ENCODE data around the gene POLE. TPM values are rescaled to one million over a fixed set of nuclear protein-coding genes. Genes with fewer than 3 reads are reported as not detected.

The POLE gene
- total RNA-seq, 3 donors from 2014 or later = 45.0 to 72.2 (median 55.1) TPM

DNA sequence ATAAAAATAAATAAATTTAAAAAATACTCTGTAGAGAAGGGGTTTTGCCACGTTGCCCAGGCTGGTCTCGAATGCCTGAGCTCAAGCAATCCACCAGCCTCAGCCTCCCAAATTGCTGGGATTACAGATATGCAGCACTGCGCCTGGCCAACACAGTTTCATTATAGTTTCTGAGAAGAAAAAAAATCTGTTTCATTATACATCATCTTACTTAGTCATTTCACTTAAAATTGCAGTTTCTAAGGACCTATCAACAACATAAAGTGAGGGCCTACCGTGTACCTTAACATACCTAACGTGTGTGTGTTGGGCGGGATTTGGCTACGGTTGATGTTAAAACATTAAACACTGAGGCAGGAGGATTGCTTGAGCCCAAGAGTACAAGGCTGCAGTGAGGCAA, 40.3 kb downstream of the POLE start:
- ATAC-seq (no peak), DNase-seq (no peak)
- Histone ChIP-seq H3K4me1 (ENCODE audit: low read depth) (no peaks in the 10 kb centered on the region), H3K4me3 (no peak overlapping the region), H3K36me3 (ENCODE audit: low read depth) (no peaks in the 10 kb centered on the region), H3K9me3 (no peaks in the 10 kb centered on the region)
- intact Hi-C loops (cut with DNase I, micrococcal nuclease) = no loop called here
- TF ChIP-seq CTCF (IDR thresholded peaks at IDR 0.05) = no peak

GRCh38 chr12:132642846-132643835, 44.0 kb downstream of the POLE start:
- intact Hi-C loops (cut with DNase I, micrococcal nuclease) = no loop called here
- Histone ChIP-seq H3K4me1 (ENCODE audit: low read depth) (no peaks in the 10 kb centered on the region), H3K9me3 (no peaks in the 10 kb centered on the region), H3K36me3 (ENCODE audit: low read depth) (no peaks in the 10 kb centered on the region), H3K4me3 (no peak overlapping the region)
- no peak for TF ChIP-seq CTCF (IDR thresholded peaks at IDR 0.05)
- no peak for DNase-seq
- no peak for ATAC-seq

- no peaks in the 10 kb centered on the region for H3K4me1 ChIP-seq (ENCODE audit: low read depth)
- ATAC-seq (no peak), DNase-seq (no peak)
- no peaks in the 10 kb centered on the region for H3K36me3 ChIP-seq (ENCODE audit: low read depth)
- H3K4me3 ChIP-seq = no peak overlapping the region
- H3K9me3 ChIP-seq = no peaks in the 10 kb centered on the region
- intact Hi-C loops (cut with DNase I, micrococcal nuclease) = no loop called here
- no peak for TF ChIP-seq CTCF (IDR thresholded peaks at IDR 0.05)
Observed at GRCh38 chr12:132641811-132642650, 45.1 kb downstream of the POLE start.

GRCh38 chr12:132640936-132641335, 46.2 kb downstream of the POLE start:
- intact Hi-C loops (cut with DNase I, micrococcal nuclease) = no loop called here
- no peak for TF ChIP-seq CTCF (IDR thresholded peaks at IDR 0.05)
- Histone ChIP-seq H3K36me3 (ENCODE audit: low read depth) (no peaks in the 10 kb centered on the region), H3K9me3 (no peaks in the 10 kb centered on the region), H3K4me1 (ENCODE audit: low read depth) (no peaks in the 10 kb centered on the region), H3K4me3 (no peak overlapping the region)
- ATAC-seq (no peak), DNase-seq (no peak)

DNA sequence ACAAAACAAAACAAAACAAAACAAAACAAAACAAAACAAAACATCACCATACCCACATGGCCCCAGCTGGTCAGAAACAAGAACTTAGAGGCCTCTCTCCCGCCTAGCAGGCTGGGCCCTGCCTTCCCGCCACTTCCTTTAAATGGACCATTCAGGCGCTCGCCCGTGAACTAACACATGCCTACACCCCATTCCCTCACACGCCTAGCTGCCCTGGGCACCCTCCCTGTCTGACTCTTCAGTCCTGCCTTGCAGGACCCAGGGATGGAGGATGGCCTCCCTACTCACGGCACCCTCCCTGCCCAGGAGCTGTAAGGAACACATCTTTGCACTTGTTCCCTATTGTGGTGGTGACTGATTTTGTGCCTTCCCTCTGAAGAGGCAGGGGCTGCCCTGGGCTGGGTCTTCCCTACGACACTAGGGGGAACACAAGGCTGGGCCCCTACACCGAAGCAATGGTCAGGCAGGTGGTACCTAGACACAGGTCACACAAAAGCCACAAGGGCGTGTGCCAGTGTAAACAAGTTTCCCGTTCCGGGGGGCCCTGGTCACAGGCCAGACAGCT, 47.1 kb downstream of the POLE start:
- TF ChIP-seq CTCF (IDR thresholded peaks at IDR 0.05) = no peak
- no peak for ATAC-seq
- Histone ChIP-seq H3K4me1 (ENCODE audit: low read depth) (no peaks in the 10 kb centered on the region), H3K4me3 (no peak overlapping the region), H3K36me3 (ENCODE audit: low read depth) (no peaks in the 10 kb centered on the region), H3K9me3 (no peaks in the 10 kb centered on the region)
- no peak for DNase-seq
- intact Hi-C loops (cut with DNase I, micrococcal nuclease) = no loop called here
